Adrenal gland (tissue), 5 donors: ENCODE measurements around the gene CCPG1.

Source experiments
- POLR2A ChIP-seq, 2 donors: fragments of 450-650 bp; IDR thresholded peaks; one replicate each; pipeline ENCODE4 v1.6.1; 2017; ENCODE audit warnings: antibody characterized with exemption in 2 of 2, mild to moderate bottlenecking in 2 of 2, moderate library complexity in 1 of 2
- TF ChIP-seq, protein P1 (sequence below), 6 experiments: fragments of 450-650 bp in 4 of 6; fragments of 200-600 bp in 2 of 6; sonication (generic) in 1 of 6; IDR thresholded peaks; 1 replicate in 5 of 6; 2 replicates in 1 of 6; pipeline versions ENCODE4 v1.5.1 to v1.8.0; 2016 to 2021; ENCODE audit warnings: antibody characterized with exemption in 6 of 6, mild to moderate bottlenecking in 2 of 6, moderate library complexity in 1 of 6
- donor health status: DM: no; HTN: no; CAD: no.

GRCh38 chr15:55422089-55422488 lies 13.9 kb upstream of the CCPG1 start:
- TF ChIP-seq POLR2A (IDR thresholded peaks at IDR 0.05): no peak
- TF ChIP-seq, protein P1, sequence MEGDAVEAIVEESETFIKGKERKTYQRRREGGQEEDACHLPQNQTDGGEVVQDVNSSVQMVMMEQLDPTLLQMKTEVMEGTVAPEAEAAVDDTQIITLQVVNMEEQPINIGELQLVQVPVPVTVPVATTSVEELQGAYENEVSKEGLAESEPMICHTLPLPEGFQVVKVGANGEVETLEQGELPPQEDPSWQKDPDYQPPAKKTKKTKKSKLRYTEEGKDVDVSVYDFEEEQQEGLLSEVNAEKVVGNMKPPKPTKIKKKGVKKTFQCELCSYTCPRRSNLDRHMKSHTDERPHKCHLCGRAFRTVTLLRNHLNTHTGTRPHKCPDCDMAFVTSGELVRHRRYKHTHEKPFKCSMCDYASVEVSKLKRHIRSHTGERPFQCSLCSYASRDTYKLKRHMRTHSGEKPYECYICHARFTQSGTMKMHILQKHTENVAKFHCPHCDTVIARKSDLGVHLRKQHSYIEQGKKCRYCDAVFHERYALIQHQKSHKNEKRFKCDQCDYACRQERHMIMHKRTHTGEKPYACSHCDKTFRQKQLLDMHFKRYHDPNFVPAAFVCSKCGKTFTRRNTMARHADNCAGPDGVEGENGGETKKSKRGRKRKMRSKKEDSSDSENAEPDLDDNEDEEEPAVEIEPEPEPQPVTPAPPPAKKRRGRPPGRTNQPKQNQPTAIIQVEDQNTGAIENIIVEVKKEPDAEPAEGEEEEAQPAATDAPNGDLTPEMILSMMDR (IDR thresholded peaks at IDR 0.05): no peak
